K562 (cell line): ENCODE results near the gene SET. TPM values are rescaled to one million over a fixed set of nuclear protein-coding genes. Genes with fewer than 3 reads are reported as not detected.

Experiments used
- BCL6 ChIP-seq: fragments of 250-450 bp; sonication (Bioruptor Pico); IDR thresholded peaks from 2 replicates; pipeline ENCODE4 v1.4.0; 2020
- CCNT2 ChIP-seq: IDR thresholded peaks from 2 replicates; pipeline ENCODE4 v1.6.1; 2011; ENCODE audit warnings: borderline replicate concordance, low read depth, mild to moderate bottlenecking, moderate library complexity, mixed read lengths, low read length; ENCODE audit not compliant: insufficient read length; ENCODE audit errors: extremely low read depth
- CEBPG ChIP-seq, 3 experiments: fragments of 200-800 bp in 1 of 3; sonication (Bioruptor generic) in 1 of 3; sonication (generic) in 1 of 3; formaldehyde crosslinking in 1 of 3; IDR thresholded peaks in 2 of 3; conservative IDR thresholded peaks in 1 of 3; 2 replicates each; pipeline versions ENCODE4 v1.6.1 to v1.8.0; 2016 to 2022; ENCODE audit warnings: missing compliant biosample characterization in 2 of 3, missing genetic modification characterization in 2 of 3, mild to moderate bottlenecking in 1 of 3, missing genetic modification reagents in 1 of 3
- ETS2 ChIP-seq: IDR thresholded peaks from 2 replicates; pipeline ENCODE4 v1.6.1; 2016; ENCODE audit warnings: borderline replicate concordance, missing genetic modification characterization, mild to moderate bottlenecking, moderate library complexity, missing compliant biosample characterization; ENCODE audit not compliant: poor library complexity, severe bottlenecking
- GATAD2A ChIP-seq: fragments of 450-650 bp; IDR thresholded peaks from 2 replicates; pipeline ENCODE4 v1.6.1; 2017
- HNRNPH1 ChIP-seq: fragments of 200-400 bp; formaldehyde crosslinking; optimal IDR thresholded peaks from 2 replicates; pipeline ENCODE3; 2017; ENCODE audit warnings: low read depth, mild to moderate bottlenecking, low read length, moderate library complexity
- HNRNPL ChIP-seq: fragments of 200-400 bp; formaldehyde crosslinking; IDR thresholded peaks from 2 replicates; pipeline ENCODE4 v1.6.1; 2017; ENCODE audit warnings: low read depth, mild to moderate bottlenecking, low read length
- KDM4B ChIP-seq, 2 experiments: fragments of 450-650 bp in 1 of 2; sonication (generic) in 1 of 2; IDR thresholded peaks; 2 replicates each; pipeline ENCODE4 v1.6.1; 2016 to 2017; ENCODE audit warnings: borderline replicate concordance in 2 of 2, antibody characterized with exemption in 1 of 2, low read depth in 1 of 2, mild to moderate bottlenecking in 1 of 2
- KLF13 ChIP-seq: fragments of 450-650 bp; IDR thresholded peaks from 2 replicates; pipeline ENCODE4 v1.6.1; 2016; ENCODE audit warnings: missing genetic modification characterization, low read depth, mild to moderate bottlenecking, missing compliant biosample characterization, moderate library complexity, borderline replicate concordance
- KLF16 ChIP-seq: IDR thresholded peaks from 2 replicates; pipeline ENCODE4 v1.6.1; 2016; ENCODE audit warnings: antibody characterized with exemption
- KLF6 ChIP-seq: fragments of 250-450 bp; sonication (Bioruptor Pico); IDR thresholded peaks from 2 replicates; pipeline ENCODE4 v1.4.0; 2020; ENCODE audit warnings: mild to moderate bottlenecking, moderate library complexity, borderline replicate concordance
- NEUROD1 ChIP-seq: fragments of 150-350 bp; IDR thresholded peaks from 2 replicates; pipeline ENCODE4 v1.6.1; 2014; ENCODE audit warnings: borderline replicate concordance, low read length, low read depth; ENCODE audit not compliant: partially characterized antibody
- NFRKB ChIP-seq: fragments of 450-650 bp; IDR thresholded peaks from 2 replicates; pipeline ENCODE4 v1.6.1; 2016; ENCODE audit warnings: low read depth
- RAD21 ChIP-seq, 2 experiments: fragments of 250-450 bp in 1 of 2; fragments of 450-650 bp in 1 of 2; sonication (Bioruptor Pico) in 1 of 2; formaldehyde crosslinking in 1 of 2; IDR thresholded peaks in 1 of 2; conservative IDR thresholded peaks in 1 of 2; 2 replicates each; pipeline versions ENCODE4 v1.4.0 to v1.8.0; 2020 to 2022; ENCODE audit warnings: mild to moderate bottlenecking in 2 of 2, moderate library complexity in 1 of 2
- RBM39 ChIP-seq: fragments of 200-400 bp; formaldehyde crosslinking; optimal IDR thresholded peaks from 2 replicates; pipeline ENCODE3; 2018; ENCODE audit warnings: low read depth, low read length
- RHOXF2B ChIP-seq: fragments of 250-450 bp; sonication (Bioruptor Pico); conservative IDR thresholded peaks from 2 replicates; pipeline ENCODE4 v1.5.1; 2021
- SMC3 ChIP-seq: conservative IDR thresholded peaks from 2 replicates; pipeline ENCODE4 v1.6.1; 2011; ENCODE audit warnings: low read depth, low read length, improper control_type of control experiment; ENCODE audit not compliant: insufficient read depth
- SP1 ChIP-seq: sonication (generic); formaldehyde crosslinking; IDR thresholded peaks from 2 replicates; pipeline ENCODE4 v1.8.1; 2022; ENCODE audit warnings: mild to moderate bottlenecking, missing genetic modification reagents
- SPI1 ChIP-seq: IDR thresholded peaks from 2 replicates; pipeline ENCODE4 v1.6.1; 2011; ENCODE audit warnings: low read depth, low read length, control low read depth, borderline replicate concordance
- U2AF1 ChIP-seq: fragments of 200-400 bp; formaldehyde crosslinking; optimal IDR thresholded peaks from 2 replicates; pipeline ENCODE3; 2017; ENCODE audit warnings: mild to moderate bottlenecking, low read depth, low read length, moderate library complexity
- ZC3H4 ChIP-seq: sonication (generic); formaldehyde crosslinking; IDR thresholded peaks from 2 replicates; pipeline ENCODE4 v1.9.0; 2021; ENCODE audit warnings: missing genetic modification reagents, borderline replicate concordance
- ZNF217 ChIP-seq: sonication (generic); formaldehyde crosslinking; IDR thresholded peaks from 2 replicates; pipeline ENCODE4 v1.8.0; 2022; ENCODE audit warnings: mild to moderate bottlenecking, missing genetic modification reagents
- ZNF354B ChIP-seq: fragments of 250-450 bp; sonication (Bioruptor Pico); IDR thresholded peaks from 2 replicates; pipeline ENCODE4 v1.4.0; 2020
- ZNF589 ChIP-seq: fragments of 200-800 bp; sonication (Bioruptor generic); IDR thresholded peaks from 2 replicates; pipeline ENCODE4 v1.6.1; 2016; ENCODE audit warnings: low read depth, missing genetic modification characterization, missing compliant biosample characterization
- polyA plus RNA-seq, 8 experiments: library from polyadenylated mRNA; depleted of rRNA in 4 of 8; stranded (reverse) in 5 of 8; unstranded in 3 of 8; fragments of >200 nt; fragmentation: Nextera tagmentation in 2 of 8; fragmentation: Illumina TruSeq in 1 of 8; extraction: Ambion mirVana in 2 of 8; extraction: Trizol in 1 of 8; gene quantifications; 2 replicates each; pipeline versions ENCODE4 v1.2.1 to v1.2.3, GENCODE V29; 2011 to 2014; ENCODE audit warnings: inconsistent platforms in 1 of 8, missing spikeins in 1 of 8
- total RNA-seq, 7 experiments: library from RNA; depleted of rRNA in 6 of 7; stranded (reverse); fragments of >200 nt in 6 of 7; fragmentation: Illumina TruSeq in 2 of 7; extraction: Trizol in 2 of 7; gene quantifications; 2 replicates each; pipeline versions ENCODE4 v1.2.1 to v1.2.3, GENCODE V29; 2011 to 2021; ENCODE audit warnings: low replicate concordance in 1 of 7
- TF ChIP-seq, protein P1 (sequence below): fragments of 450-650 bp; IDR thresholded peaks from 2 replicates; pipeline ENCODE4 v1.6.1; 2018; ENCODE audit warnings: mild to moderate bottlenecking, low read depth; ENCODE audit not compliant: partially characterized antibody
- TF ChIP-seq, protein P2 (sequence below): fragments of 250-450 bp; sonication (Bioruptor Pico); IDR thresholded peaks from 2 replicates; pipeline ENCODE4 v1.8.0; 2021; ENCODE audit warnings: moderate library complexity, mild to moderate bottlenecking, inconsistent platforms

The SET gene
- total and polyA plus RNA-seq, 9 of the 15 experiments (the other 6 are each of a cell fraction or from before 2014, with no cell fraction given) = 404 to 1,447 (median 907) TPM

DNA sequence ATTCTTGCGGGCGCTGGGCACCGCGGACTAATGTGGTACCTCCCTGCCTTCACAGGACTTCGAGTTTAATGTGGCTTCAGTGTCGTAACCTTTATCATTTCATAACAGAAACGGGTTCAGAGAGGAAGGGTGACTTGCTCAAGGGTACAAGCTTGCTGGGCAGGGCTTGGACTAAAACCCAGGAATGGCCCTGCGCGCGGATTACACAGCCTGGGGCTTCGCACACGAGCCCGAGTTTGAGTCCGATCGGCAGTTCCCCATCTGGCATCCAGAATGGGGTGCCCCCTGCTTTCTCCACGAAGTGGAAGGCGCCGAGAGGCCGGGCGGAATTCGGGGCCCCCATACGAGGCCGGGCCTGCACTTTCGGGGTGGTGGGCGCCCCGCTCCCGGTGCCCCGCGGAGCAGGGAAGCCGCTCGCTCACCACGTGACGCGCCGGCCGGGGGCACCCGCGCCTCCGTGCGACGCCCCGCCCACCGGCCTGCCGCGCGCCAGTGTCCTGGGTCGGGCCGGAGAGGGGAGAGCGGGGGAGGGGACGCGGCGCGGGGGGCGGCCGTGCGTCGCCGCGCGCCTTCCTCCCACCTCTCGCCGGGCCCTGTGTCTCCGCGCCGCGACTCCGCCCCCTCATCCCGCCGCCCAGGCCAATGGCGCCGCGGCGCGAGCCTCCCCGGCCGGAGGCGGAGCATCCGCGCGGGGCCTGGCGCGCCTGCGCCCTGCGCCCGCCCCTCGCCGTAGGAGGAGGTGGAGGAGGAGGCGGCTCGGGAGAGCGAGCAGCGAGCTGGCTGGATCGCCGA is at the start of gene SET (continued):
- TF ChIP-seq, protein P1, sequence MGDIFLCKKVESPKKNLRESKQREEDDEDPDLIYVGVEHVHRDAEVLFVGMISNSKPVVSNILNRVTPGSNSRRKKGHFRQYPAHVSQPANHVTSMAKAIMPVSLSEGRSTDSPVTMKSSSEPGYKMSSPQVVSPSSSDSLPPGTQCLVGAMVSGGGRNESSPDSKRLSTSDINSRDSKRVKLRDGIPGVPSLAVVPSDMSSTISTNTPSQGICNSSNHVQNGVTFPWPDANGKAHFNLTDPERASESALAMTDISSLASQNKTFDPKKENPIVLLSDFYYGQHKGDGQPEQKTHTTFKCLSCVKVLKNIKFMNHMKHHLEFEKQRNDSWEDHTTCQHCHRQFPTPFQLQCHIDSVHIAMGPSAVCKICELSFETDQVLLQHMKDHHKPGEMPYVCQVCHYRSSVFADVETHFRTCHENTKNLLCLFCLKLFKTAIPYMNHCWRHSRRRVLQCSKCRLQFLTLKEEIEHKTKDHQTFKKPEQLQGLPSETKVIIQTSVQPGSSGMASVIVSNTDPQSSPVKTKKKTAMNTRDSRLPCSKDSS = no peak
- TF ChIP-seq RHOXF2B (CRISPR knock-in tag) = no peak
- TF ChIP-seq KLF16 = no peak
- TF ChIP-seq KLF6 (CRISPR knock-in tag) = no peak; the same call in 1 of the 2 replicates
- TF ChIP-seq RBM39 = no peak
- 0 out of 4 replicates have a peak, but pooled peaks of 1 of the 2 experiments have one; percentile 19 for TF ChIP-seq KDM4B (IDR thresholded peaks at IDR 0.05; ENCODE audit: borderline replicate concordance in 2 of 2, low read depth in 1 of 2)
- peak; percentile 16 to 24; a peak in 2 of 4 replicates for TF ChIP-seq RAD21 (CRISPR knock-in tag; conservative IDR thresholded peaks at IDR 0.05 in 1 of 2, IDR thresholded peaks at IDR 0.05 in 1 of 2)
- peak; percentile 48; the same call in 1 of the 2 replicates for TF ChIP-seq HNRNPL
- peak; percentile 67; the same call in 1 of the 2 replicates for TF ChIP-seq NFRKB
- no peak for TF ChIP-seq HNRNPH1
- TF ChIP-seq, protein P2, sequence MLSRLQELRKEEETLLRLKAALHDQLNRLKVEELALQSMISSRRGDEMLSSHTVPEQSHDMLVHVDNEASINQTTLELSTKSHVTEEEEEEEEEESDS (CRISPR knock-in tag) = no peak
- TF ChIP-seq SPI1 = peak; percentile 52; the same call in 1 of the 2 replicates
- TF ChIP-seq ZNF354B (CRISPR knock-in tag) = peak; percentile 40; the same call in 1 of the 2 replicates
- no peak for TF ChIP-seq BCL6
- TF ChIP-seq SMC3 = no peak
- TF ChIP-seq CEBPG (CRISPR knock-in tag; IDR thresholded peaks at IDR 0.05) = no peak
- TF ChIP-seq CEBPG (tag; conservative IDR thresholded peaks at IDR 0.05 in 1 of 2, IDR thresholded peaks at IDR 0.05 in 1 of 2) = peak in 1 of 2 experiments; percentile 39; a peak in 3 of 4 replicates
- peak; percentile 47 for TF ChIP-seq ETS2 (tag)
- no peak for TF ChIP-seq ZNF589
- peak; percentile 73 for TF ChIP-seq KLF13 (tag)
- TF ChIP-seq SP1 (CRISPR knock-in tag) = peak; percentile 59
- no peak; the same call in 1 of the 2 replicates for TF ChIP-seq ZC3H4 (CRISPR knock-in tag)
- TF ChIP-seq ZNF217 (CRISPR knock-in tag) = no peak
- TF ChIP-seq U2AF1 = no peak
- peak; percentile 80; the same call in 1 of the 2 replicates for TF ChIP-seq GATAD2A
- TF ChIP-seq NEUROD1 = no peak
- peak; percentile 95 for TF ChIP-seq CCNT2
